GM15510 (cell line): Measurements from ENCODE around the gene SH2D1B.

Source experiments
- POLR2A ChIP-seq: IDR thresholded peaks from 3 replicates; pipeline ENCODE4 v1.6.1; 2011; ENCODE audit warnings: borderline replicate concordance; ENCODE audit not compliant: insufficient read length; ENCODE audit errors: extremely low read depth

The SH2D1B gene, protein sequence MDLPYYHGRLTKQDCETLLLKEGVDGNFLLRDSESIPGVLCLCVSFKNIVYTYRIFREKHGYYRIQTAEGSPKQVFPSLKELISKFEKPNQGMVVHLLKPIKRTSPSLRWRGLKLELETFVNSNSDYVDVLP

DNA sequence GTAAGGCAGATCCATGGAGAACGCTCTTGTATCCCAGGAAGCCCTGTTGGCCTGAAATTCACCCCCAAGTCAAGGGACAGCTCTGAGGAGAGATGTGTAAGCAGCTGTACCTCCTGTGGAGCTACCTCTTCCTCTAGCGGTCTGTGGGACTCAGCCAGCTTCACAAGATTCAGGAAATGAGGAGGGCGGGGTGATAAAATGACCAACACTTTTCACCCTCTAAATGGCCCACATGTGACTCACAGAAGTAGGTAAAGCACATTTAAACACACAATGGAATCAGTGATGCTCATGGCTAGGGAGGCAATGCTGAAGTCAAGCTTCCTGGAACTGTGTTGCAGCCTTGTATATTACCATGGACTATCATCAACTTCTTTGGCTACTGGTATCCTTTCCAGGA, at the start of gene SH2D1B:
TSS of gene SH2D1B (minus strand) at position 135 of the 400 bp plus-strand sequence. CDS start at position 15, 120 bp downstream.
- TF ChIP-seq POLR2A: no peak

DNA sequence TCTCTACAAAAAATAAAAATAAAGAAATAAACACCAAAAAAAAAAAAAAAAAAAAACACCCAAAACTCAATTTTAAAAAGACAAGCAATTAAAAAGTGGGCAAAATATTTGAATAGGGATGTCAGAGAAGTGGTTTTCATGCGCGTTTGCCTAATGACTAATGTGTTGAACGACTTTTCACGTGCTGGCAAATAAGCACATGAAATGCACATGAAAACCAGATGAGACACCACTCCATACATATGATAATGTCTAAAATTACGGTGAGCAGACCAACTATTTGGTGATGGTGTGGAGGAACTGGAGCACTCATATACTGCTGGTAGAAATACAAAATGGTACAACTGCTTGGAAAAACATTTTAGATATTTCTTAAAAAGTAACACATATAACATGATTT, 46.3 kb upstream of the SH2D1B start:
- TF ChIP-seq POLR2A: no peak

DNA sequence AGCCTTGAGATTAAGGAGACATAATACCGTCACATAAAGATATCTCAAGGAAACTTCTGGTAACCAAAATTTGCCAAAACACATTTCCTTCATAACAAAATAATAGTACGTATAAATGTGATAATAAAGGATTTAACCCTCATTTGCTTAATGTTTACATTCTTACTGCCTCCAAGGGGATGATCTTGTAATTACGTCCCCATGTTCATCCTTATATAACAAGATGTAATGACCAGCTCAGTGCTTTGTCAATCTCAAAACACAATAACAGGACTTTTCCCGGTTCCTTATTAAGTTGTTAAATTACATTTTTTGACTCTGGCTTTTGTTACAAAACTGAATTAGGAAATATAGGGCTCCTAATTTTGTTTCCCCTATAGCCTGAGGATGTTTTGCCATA, 44.4 kb upstream of the SH2D1B start:
- no peak for TF ChIP-seq POLR2A

GRCh38 chr1:162446946-162447345, 35.0 kb upstream of the SH2D1B start:
- TF ChIP-seq POLR2A: no peak

GRCh38 chr1:162444903-162445302, 33.0 kb upstream of the SH2D1B start:
- no peak for TF ChIP-seq POLR2A

DNA sequence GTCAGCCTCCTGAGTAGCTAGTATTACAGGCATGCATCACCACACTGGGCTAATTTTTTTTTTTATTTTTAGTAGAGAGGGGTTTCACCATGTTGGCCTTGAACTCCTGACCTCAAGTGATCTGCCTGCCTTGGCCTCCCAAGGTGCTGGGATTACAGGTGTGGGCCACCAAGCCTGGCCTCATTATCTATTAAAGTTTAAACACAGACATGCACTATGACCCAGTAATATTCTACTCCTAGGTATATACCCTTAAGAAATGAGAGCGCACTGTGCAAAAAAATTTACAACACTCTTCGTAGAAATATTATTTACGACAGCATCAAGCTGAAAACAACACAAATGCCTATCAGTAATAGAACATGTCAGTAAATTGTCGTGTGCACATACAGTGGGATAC, 18.6 kb upstream of the SH2D1B start:
- no peak for TF ChIP-seq POLR2A

DNA sequence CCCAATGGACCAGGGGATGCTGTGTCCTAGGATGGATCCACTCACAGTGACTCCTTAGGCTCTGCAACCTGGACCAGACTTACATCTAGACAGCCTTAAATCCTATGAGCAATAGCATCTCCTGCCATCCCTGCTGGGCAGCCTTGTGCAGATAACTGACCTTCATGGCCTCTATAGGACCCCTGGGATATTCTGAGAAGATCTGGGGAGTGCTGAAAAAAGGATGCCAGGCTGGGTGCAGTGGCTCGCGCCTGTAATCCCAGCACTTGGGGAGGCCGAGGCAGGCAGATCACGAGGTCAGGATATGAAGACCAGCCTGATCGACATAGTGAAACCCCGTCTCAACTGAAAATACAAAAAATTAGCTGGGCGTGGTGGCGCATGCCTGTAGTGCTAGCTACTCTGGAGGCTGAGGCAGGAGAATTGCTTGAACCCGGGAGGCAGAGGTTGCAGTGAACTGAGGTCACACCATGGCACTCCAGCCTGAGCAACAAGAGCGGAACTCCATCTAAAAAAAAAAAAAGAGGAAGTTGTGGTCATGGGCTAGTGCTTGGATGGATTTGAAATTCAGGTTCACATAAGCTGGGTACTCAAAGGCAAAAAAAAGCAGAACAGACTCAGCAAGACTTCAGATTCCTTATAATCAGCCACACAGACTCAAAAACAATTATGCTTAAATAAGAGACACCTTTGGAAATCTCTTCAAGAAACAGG, 10.9 kb upstream of the SH2D1B start:
- TF ChIP-seq POLR2A: no peak

DNA sequence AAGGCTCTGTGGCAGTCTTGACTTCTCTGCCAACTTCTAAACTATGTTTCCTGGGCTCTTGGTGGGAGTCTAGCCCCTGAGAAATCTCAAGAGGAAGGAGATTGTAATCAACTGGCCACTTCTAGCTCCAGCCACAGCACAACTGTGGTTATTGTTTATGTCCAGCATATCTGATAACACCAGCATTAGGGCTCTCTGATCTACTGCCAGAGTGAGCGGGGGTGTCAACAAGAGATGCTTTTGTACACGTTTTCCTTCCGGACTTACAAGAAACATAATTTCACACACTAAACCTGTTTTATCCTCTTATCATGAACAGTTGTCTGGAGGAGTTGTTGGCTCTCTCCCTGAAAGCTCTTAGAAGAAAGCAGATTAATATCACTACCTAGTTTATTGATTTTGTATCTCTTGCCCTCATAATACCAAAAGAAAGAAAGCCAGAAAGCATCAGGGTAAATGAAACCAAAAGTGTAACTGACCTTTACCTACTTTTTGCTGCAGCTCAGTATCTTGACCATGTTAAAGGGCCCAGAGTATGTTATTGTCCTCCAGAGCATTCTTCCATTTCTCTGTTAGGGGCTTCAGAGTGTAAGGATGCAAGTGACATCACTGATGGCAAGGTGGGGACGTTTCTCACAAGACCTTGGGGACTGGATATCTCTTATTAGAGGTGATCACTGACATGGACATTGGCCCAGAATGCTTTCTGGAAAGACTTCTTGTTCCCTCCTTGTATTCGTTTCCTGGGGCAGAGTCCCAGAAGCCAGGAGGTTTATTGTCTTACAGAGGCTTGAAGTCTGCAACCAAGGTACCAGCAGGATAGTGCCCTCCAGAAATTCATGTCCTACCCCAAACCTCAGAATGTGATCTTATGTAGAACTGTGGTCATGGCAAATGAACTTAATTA, 9.6 kb upstream of the SH2D1B start:
- no peak for TF ChIP-seq POLR2A

DNA sequence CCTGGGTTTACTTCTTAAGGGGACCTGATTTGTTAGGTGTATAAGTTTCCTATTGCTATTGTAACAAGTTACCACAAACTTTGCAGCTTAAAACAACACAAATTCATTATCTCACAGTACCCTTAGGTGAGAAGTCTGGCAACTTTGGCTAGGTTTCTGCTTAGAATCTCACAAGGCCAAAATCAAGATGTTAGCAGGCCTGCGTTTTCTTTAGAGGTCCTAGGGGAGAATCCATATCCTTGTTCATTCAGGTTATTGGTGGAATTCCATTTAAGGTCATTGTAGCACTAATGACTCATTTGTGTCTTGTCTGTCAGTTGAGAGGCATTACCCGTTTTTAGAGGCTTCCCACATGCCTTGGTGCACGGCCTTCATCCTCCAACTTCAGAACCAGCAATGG, 8.2 kb upstream of the SH2D1B start:
- no peak for TF ChIP-seq POLR2A

DNA sequence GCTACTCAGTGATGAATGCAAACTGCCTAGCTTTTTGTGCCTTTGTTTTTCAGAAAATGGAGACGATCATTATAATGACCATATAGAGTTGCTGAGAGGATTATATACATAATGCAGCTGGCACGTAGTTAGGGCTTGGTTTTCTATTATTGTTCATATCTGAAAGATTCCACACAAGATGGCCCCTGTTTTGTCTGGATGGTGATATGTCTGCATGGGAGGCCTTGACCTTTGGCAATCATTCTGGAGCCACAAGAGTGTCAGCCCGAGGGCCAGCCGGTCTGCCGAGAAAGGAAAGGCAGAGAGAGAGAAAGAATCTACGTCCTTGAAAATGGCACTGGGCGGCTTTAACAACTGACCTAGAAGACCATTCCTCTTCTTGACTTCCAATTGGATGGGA, 5.7 kb upstream of the SH2D1B start:
- TF ChIP-seq POLR2A: no peak

DNA sequence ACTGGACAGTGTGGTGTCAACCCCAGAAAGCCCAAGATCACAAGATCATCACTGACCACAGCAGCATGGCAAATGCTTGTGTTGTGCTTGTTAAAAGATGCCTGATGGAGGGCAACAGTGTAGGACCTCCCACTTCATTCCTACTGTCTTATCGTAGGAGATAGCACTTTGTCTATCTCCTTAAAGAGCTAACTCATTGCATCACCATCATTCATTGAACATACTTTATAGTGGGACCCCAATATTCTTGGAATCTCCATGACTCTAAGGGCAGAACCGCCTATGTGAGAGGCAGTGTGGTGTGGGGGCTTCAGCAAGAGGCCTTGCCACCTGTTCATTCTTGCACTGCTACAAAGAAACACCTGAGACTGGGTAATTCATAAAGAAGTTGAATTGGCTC, 5.0 kb upstream of the SH2D1B start:
- no peak for TF ChIP-seq POLR2A

DNA sequence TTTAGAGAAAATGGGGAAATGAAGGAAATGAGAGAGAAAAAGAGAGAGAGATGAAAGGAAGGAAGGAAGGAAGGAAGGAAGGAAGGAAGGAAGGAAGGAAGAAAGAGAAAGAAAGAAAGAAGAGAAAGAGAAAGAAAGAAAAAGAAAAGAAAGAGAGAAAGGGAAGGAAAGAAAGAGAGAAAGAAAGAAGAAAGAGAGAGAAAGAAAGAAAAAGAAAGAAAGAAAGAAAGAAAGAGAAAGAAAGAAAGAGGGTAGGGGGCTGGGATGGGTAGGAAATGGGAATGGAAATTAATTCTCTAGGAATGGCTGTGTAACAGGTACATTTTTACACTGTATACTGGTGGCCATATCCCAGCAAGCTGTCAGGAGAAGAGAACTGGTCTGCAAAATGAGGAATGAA, 4.3 kb upstream of the SH2D1B start:
- TF ChIP-seq POLR2A: no peak

DNA sequence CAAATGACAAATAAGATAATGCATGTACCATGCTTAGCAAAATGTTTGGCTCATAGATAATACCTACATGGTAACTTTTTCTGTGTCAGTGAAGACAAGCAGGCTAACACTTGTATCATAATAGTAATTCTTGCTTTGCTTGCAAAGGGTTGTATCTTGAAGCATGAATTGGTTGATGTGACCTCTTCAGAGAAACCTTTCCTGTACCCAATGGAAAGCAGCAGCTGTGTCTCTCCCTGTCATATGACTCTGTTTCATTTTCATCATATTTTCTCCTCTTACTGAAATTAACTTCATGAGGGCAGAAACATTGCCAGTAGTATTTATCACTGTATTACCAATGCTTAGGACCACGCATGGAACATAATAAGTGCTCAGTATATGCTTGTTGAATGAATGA, 4.4 kb downstream of the SH2D1B start:
- no peak for TF ChIP-seq POLR2A

- TF ChIP-seq POLR2A: no peak
Observed at GRCh38 chr1:162406811-162407210, 5.1 kb downstream of the SH2D1B start.

- TF ChIP-seq POLR2A: no peak
Observed at GRCh38 chr1:162405800-162406199, 6.1 kb downstream of the SH2D1B start.
